HEK293T (cell line): ENCODE measurements around the gene SLC16A8.

Experiments
- BHLHE40 ChIP-seq: fragments of 450-650 bp; IDR thresholded peaks from 2 replicates; pipeline ENCODE4 v1.6.1; 2016; ENCODE audit warnings: mild to moderate bottlenecking, moderate library complexity, borderline replicate concordance
- ELF4 ChIP-seq: fragments of 450-650 bp; IDR thresholded peaks from 2 replicates; pipeline ENCODE4 v1.6.1; 2017; ENCODE audit warnings: antibody characterized with exemption
- FOXA1 ChIP-seq: fragments of 450-650 bp; IDR thresholded peaks from 2 replicates; pipeline ENCODE4 v1.6.1; 2016; ENCODE audit warnings: mild to moderate bottlenecking
- FOXK2 ChIP-seq: fragments of 450-650 bp; IDR thresholded peaks from 2 replicates; pipeline ENCODE4 v1.6.1; 2016; ENCODE audit warnings: mild to moderate bottlenecking
- FOXM1 ChIP-seq: fragments of 450-650 bp; IDR thresholded peaks from 2 replicates; pipeline ENCODE4 v1.6.1; 2017; ENCODE audit warnings: mild to moderate bottlenecking, borderline replicate concordance
- HDGF ChIP-seq: fragments of 450-650 bp; IDR thresholded peaks from 2 replicates; pipeline ENCODE4 v1.6.1; 2017; ENCODE audit warnings: antibody characterized with exemption, borderline replicate concordance
- L3MBTL2 ChIP-seq: fragments of 450-650 bp; conservative IDR thresholded peaks from 2 replicates; pipeline ENCODE4 v1.6.1; 2016; ENCODE audit warnings: mild to moderate bottlenecking
- LEF1 ChIP-seq: fragments of 450-650 bp; IDR thresholded peaks from 2 replicates; pipeline ENCODE4 v1.6.1; 2017; ENCODE audit warnings: mild to moderate bottlenecking, borderline replicate concordance
- NFRKB ChIP-seq: fragments of 450-650 bp; IDR thresholded peaks from 2 replicates; pipeline ENCODE4 v1.6.1; 2016; ENCODE audit warnings: mild to moderate bottlenecking, moderate library complexity
- SP1 ChIP-seq: fragments of 450-650 bp; IDR thresholded peaks from 2 replicates; pipeline ENCODE4 v1.6.1; 2017
- SUZ12 ChIP-seq: fragments of 450-650 bp; IDR thresholded peaks from 2 replicates; pipeline ENCODE4 v1.6.1; 2016; ENCODE audit warnings: mild to moderate bottlenecking
- TARDBP ChIP-seq: fragments of 450-650 bp; IDR thresholded peaks from 2 replicates; pipeline ENCODE4 v1.6.1; 2016
- ZNF384 ChIP-seq: fragments of 450-650 bp; IDR thresholded peaks from 2 replicates; pipeline ENCODE4 v1.6.1; 2016
- TF ChIP-seq, protein P1 (sequence below): fragments of 450-650 bp; IDR thresholded peaks from 2 replicates; pipeline ENCODE4 v1.6.1; 2016

DNA sequence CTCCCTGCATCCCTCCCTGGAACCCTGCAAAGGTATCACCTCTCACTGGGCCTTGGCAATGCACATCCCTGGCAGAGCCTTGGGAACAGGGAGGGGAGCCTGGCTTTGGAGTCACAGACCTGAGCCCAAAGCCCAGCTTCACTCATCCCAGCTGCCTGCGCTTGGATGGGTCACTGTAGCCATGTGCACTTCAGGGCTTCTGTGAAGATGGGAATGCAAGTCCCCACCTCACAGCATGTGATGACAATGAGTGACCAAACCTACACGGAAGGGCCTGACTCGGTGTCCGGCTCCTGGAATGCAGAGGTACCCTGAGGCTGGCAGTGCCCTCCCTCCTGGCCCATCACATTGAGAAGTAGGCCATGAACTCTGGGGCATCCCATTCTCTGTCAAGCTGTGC lies 49.3 kb upstream of the SLC16A8 start:
- TF ChIP-seq SP1: no peak
- TF ChIP-seq L3MBTL2: no peak
- no peak for TF ChIP-seq ELF4
- TF ChIP-seq LEF1: no peak
- no peak for TF ChIP-seq BHLHE40
- no peak for TF ChIP-seq FOXK2
- no peak for TF ChIP-seq FOXM1
- TF ChIP-seq SUZ12: no peak
- TF ChIP-seq FOXA1: no peak
- no peak for TF ChIP-seq TARDBP
- TF ChIP-seq, protein P1, sequence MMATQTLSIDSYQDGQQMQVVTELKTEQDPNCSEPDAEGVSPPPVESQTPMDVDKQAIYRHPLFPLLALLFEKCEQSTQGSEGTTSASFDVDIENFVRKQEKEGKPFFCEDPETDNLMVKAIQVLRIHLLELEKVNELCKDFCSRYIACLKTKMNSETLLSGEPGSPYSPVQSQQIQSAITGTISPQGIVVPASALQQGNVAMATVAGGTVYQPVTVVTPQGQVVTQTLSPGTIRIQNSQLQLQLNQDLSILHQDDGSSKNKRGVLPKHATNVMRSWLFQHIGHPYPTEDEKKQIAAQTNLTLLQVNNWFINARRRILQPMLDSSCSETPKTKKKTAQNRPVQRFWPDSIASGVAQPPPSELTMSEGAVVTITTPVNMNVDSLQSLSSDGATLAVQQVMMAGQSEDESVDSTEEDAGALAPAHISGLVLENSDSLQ: no peak
- TF ChIP-seq ZNF384: no peak
- no peak for TF ChIP-seq HDGF
- TF ChIP-seq NFRKB: no peak
